RPMI7951 (cell line): Measurements from ENCODE around the gene LARP1B. TPM values are rescaled to one million over a fixed set of nuclear protein-coding genes. Genes with fewer than 3 reads are reported as not detected.
"Not testable (repeated sequence)": the region's sequence is repeated elsewhere in the genome, so short reads cannot be mapped to it uniquely, and the experiment has no call there.

Source experiments
- DNase-seq: peaks from one replicate; pipeline ENCODE4 v3.0.0-alpha.2; 2012; ENCODE audit warnings: low read depth
- total RNA-seq: library from RNA; depleted of rRNA; stranded (reverse); fragments of >200 nt; shearing (Covaris generic); gene quantifications from 2 replicates; pipeline ENCODE4 v1.2.3, GENCODE V29; 2014; rRNA removed

The LARP1B gene
- total RNA-seq, 1 experiment from 2014 or later, result 11.8 TPM

- DNase-seq, result no peak
These were observed 164.0 kb downstream of the LARP1B start for GRCh38 chr4:128225148-128225547.

GRCh38 chr4:128227991-128228571 is 167.0 kb downstream of the LARP1B start:
- DNase-seq, result no peak

- DNase-seq, result no peak
These were observed 168.0 kb downstream of the LARP1B start for GRCh38 chr4:128228845-128229795.

GRCh38 chr4:128232719-128233118 is 171.6 kb downstream of the LARP1B start:
- no peak for DNase-seq

- DNase-seq, result no peak
These were observed 173.7 kb downstream of the LARP1B start for GRCh38 chr4:128234836-128235235.

GRCh38 chr4:128241019-128241418 is 179.9 kb downstream of the LARP1B start:
- DNase-seq, result no peak

GRCh38 chr4:128241425-128241913 is 180.4 kb downstream of the LARP1B start:
- peak; percentile 98 for DNase-seq

- DNase-seq, result no peak
These were observed 180.9 kb downstream of the LARP1B start for GRCh38 chr4:128241981-128242380.

GRCh38 chr4:128242601-128243000 is 181.5 kb downstream of the LARP1B start:
- DNase-seq, result no peak

- peak; percentile 51 for DNase-seq
These were observed 183.3 kb downstream of the LARP1B start for GRCh38 chr4:128244379-128244778.

- not testable (repeated sequence) for DNase-seq
These were observed 184.3 kb downstream of the LARP1B start for GRCh38 chr4:128245391-128245790.

- DNase-seq, result no peak
These were observed 186.8 kb downstream of the LARP1B start for GRCh38 chr4:128247906-128248305.

- no peak for DNase-seq
These were observed 188.9 kb downstream of the LARP1B start for GRCh38 chr4:128249787-128250668.

- DNase-seq, result no peak
These were observed 194.8 kb downstream of the LARP1B start for GRCh38 chr4:128255906-128256305.

- no peak for DNase-seq
These were observed 195.4 kb downstream of the LARP1B start for GRCh38 chr4:128256539-128256938.

- not testable (repeated sequence) for DNase-seq
These were observed 197.1 kb downstream of the LARP1B start for GRCh38 chr4:128258166-128258565.

GRCh38 chr4:128259889-128260288 is 198.8 kb downstream of the LARP1B start:
- not testable (repeated sequence) for DNase-seq

Other genes starting within 250 kb of the LARP1B start
- gene PLK4, start 180.4 kb upstream of the LARP1B start, total RNA-seq, result 32.5 and 37.0 TPM in 2 replicates
- 14.0 and 14.8 TPM in 2 replicates for gene MFSD8, start 96.1 kb upstream of the LARP1B start, total RNA-seq
- gene ABHD18, start 95.9 kb upstream of the LARP1B start, total RNA-seq, result 6.7 and 9.3 TPM in 2 replicates
- gene PGRMC2, start 226.5 kb downstream of the LARP1B start, total RNA-seq, result 13.6 and 15.6 TPM in 2 replicates